HepG2 (cell line): ENCODE measurements around the gene STC2. TPM values are rescaled to one million over a fixed set of nuclear protein-coding genes. Genes with fewer than 3 reads are reported as not detected.

Experiments used
- CBFB ChIP-seq: sonication (generic); formaldehyde crosslinking; IDR thresholded peaks from 2 replicates; pipeline ENCODE4 v1.4.0; 2020; ENCODE audit warnings: missing genetic modification reagents
- CENPT ChIP-seq: sonication (generic); formaldehyde crosslinking; IDR thresholded peaks from 2 replicates; pipeline ENCODE4 v1.8.0; 2022; ENCODE audit warnings: low read depth, mild to moderate bottlenecking, moderate library complexity, missing genetic modification reagents
- CHD2 ChIP-seq: IDR thresholded peaks from 2 replicates; pipeline ENCODE4 v1.6.1; 2011; ENCODE audit warnings: low read depth, low read length, improper control_type of control experiment
- DNMT3B ChIP-seq: conservative IDR thresholded peaks from 2 replicates; pipeline ENCODE4 v1.6.1; 2016; ENCODE audit warnings: missing biosample characterization, control low read depth
- GTF2F1 ChIP-seq: fragments of 150-350 bp; IDR thresholded peaks from 2 replicates; pipeline ENCODE4 v1.6.1; 2014; ENCODE audit warnings: low read length
- HNF1A ChIP-seq, 2 experiments: sonication (generic) in 1 of 2; formaldehyde crosslinking in 1 of 2; IDR thresholded peaks; 2 replicates each; pipeline versions ENCODE4 v1.4.0 to v1.6.1; 2016 to 2020; ENCODE audit warnings: borderline replicate concordance in 1 of 2, low read depth in 1 of 2, mild to moderate bottlenecking in 1 of 2, missing genetic modification reagents in 1 of 2
- HOXA3 ChIP-seq: sonication (generic); formaldehyde crosslinking; IDR thresholded peaks from 2 replicates; pipeline ENCODE4 v1.5.0; 2020; ENCODE audit warnings: missing genetic modification reagents
- HOXD1 ChIP-seq: sonication (generic); formaldehyde crosslinking; IDR thresholded peaks from 2 replicates; pipeline ENCODE4 v1.5.0; 2020; ENCODE audit warnings: missing genetic modification reagents
- KDM2A ChIP-seq: sonication (generic); formaldehyde crosslinking; IDR thresholded peaks from 2 replicates; pipeline ENCODE4 v1.4.0; 2020; ENCODE audit warnings: low read depth, missing genetic modification reagents, borderline replicate concordance
- MBD4 ChIP-seq: IDR thresholded peaks from 2 replicates; pipeline ENCODE4 v1.6.1; 2012; ENCODE audit warnings: low read length, inconsistent platforms, borderline replicate concordance
- RELA ChIP-seq: sonication (generic); formaldehyde crosslinking; IDR thresholded peaks from 2 replicates; pipeline ENCODE4 v1.4.0; 2020; ENCODE audit warnings: missing genetic modification reagents
- SMARCC2 ChIP-seq: fragments of 450-650 bp; IDR thresholded peaks from 2 replicates; pipeline ENCODE4 v1.6.1; 2017; ENCODE audit warnings: antibody characterized with exemption, mild to moderate bottlenecking
- ZBTB3 ChIP-seq: sonication (generic); formaldehyde crosslinking; IDR thresholded peaks from 2 replicates; pipeline ENCODE4 v1.4.0; 2020; ENCODE audit warnings: low read depth, mild to moderate bottlenecking, moderate library complexity, missing genetic modification reagents, borderline replicate concordance
- ZNF530 ChIP-seq: sonication (generic); formaldehyde crosslinking; IDR thresholded peaks from 2 replicates; pipeline ENCODE4 v1.5.0; 2020; ENCODE audit warnings: low read depth, mild to moderate bottlenecking, missing genetic modification reagents
- ZNF546 ChIP-seq: sonication (generic); formaldehyde crosslinking; conservative IDR thresholded peaks from 2 replicates; pipeline ENCODE4 v1.8.1; 2023; ENCODE audit warnings: mild to moderate bottlenecking, missing genetic modification reagents
- ZNF777 ChIP-seq: sonication (generic); formaldehyde crosslinking; IDR thresholded peaks from 2 replicates; pipeline ENCODE4 v1.4.0; 2020; ENCODE audit warnings: missing genetic modification reagents
- polyA plus RNA-seq, 8 experiments: library from polyadenylated mRNA; depleted of rRNA in 3 of 8; stranded (reverse) in 7 of 8; unstranded in 1 of 8; fragments of >200 nt; fragmentation: Illumina TruSeq in 4 of 8; extraction: Trizol in 4 of 8; gene quantifications; 2 replicates each; pipeline versions ENCODE4 v1.2.1 to v1.2.3, GENCODE V29; 2011 to 2016; ENCODE audit warnings: low read depth in 4 of 8, missing spikeins in 1 of 8, mixed read lengths in 1 of 8; ENCODE audit not compliant: insufficient read depth in 1 of 8
- total RNA-seq, 5 experiments: library from RNA; depleted of rRNA; stranded (reverse); fragments of >200 nt; fragmentation: Illumina TruSeq; extraction: Trizol; gene quantifications; 2 replicates each; pipeline ENCODE4 v1.2.3, GENCODE V29; 2016; ENCODE audit warnings: low read depth in 1 of 5
- TF ChIP-seq, protein P1 (sequence below): sonication (generic); formaldehyde crosslinking; IDR thresholded peaks from 2 replicates; pipeline ENCODE4 v1.5.1; 2020; ENCODE audit warnings: mild to moderate bottlenecking, missing genetic modification reagents
- TF ChIP-seq, protein P2 (sequence below): sonication (generic); formaldehyde crosslinking; IDR thresholded peaks from 2 replicates; pipeline ENCODE4 v1.5.0; 2020; ENCODE audit warnings: mild to moderate bottlenecking, missing genetic modification reagents
- TF ChIP-seq, protein P3 (sequence below): sonication (generic); formaldehyde crosslinking; IDR thresholded peaks from 2 replicates; pipeline ENCODE4 v1.9.0; 2021; ENCODE audit warnings: missing genetic modification reagents, borderline replicate concordance

The STC2 gene
- total and polyA plus RNA-seq, 2 of the 13 experiments (the other 11 are each of a cell fraction or from before 2014, with no cell fraction given): 27.1 to 69.2 TPM

- TF ChIP-seq, protein P1, sequence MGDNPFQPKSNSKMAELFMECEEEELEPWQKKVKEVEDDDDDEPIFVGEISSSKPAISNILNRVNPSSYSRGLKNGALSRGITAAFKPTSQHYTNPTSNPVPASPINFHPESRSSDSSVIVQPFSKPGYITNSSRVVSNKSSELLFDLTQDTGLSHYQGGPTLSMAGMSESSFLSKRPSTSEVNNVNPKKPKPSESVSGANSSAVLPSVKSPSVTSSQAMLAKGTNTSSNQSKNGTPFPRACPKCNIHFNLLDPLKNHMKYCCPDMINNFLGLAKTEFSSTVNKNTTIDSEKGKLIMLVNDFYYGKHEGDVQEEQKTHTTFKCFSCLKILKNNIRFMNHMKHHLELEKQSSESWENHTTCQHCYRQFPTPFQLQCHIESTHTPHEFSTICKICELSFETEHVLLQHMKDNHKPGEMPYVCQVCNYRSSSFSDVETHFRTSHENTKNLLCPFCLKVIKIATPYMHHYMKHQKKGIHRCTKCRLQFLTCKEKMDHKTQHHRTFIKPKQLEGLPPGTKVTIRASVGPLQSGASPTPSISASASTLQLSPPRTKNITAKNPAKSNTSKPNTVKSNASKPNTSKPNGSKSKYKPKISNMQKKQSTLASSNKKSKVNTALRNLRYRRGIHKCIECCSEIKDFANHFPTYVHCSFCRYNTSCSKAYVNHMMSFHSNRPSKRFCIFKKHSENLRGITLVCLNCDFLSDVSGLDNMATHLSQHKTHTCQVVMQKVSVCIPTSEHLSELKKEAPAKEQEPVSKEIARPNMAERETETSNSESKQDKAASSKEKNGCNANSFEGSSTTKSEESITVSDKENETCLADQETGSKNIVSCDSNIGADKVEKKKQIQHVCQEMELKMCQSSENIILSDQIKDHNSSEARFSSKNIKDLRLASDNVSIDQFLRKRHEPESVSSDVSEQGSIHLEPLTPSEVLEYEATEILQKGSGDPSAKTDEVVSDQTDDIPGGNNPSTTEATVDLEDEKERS (CRISPR knock-in tag): no peak
- TF ChIP-seq, protein P2, sequence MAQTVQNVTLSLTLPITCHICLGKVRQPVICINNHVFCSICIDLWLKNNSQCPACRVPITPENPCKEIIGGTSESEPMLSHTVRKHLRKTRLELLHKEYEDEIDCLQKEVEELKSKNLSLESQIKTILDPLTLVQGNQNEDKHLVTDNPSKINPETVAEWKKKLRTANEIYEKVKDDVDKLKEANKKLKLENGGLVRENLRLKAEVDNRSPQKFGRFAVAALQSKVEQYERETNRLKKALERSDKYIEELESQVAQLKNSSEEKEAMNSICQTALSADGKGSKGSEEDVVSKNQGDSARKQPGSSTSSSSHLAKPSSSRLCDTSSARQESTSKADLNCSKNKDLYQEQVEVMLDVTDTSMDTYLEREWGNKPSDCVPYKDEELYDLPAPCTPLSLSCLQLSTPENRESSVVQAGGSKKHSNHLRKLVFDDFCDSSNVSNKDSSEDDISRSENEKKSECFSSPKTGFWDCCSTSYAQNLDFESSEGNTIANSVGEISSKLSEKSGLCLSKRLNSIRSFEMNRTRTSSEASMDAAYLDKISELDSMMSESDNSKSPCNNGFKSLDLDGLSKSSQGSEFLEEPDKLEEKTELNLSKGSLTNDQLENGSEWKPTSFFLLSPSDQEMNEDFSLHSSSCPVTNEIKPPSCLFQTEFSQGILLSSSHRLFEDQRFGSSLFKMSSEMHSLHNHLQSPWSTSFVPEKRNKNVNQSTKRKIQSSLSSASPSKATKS: no peak
- TF ChIP-seq HOXD1 (CRISPR knock-in tag) (no peak), CHD2 (no peak), CBFB (CRISPR knock-in tag) (no peak), ZNF530 (CRISPR knock-in tag) (no peak), SMARCC2 (no peak), ZNF546 (no peak), ZBTB3 (CRISPR knock-in tag) (no peak), CENPT (CRISPR knock-in tag) (no peak), ZNF777 (no peak), RELA (no peak), MBD4 (no peak), KDM2A (no peak), DNMT3B (CRISPR knock-in tag) (peak; percentile 62; the same call in 1 of the 2 replicates), HOXA3 (CRISPR knock-in tag) (peak; percentile 46; the same call in 1 of the 2 replicates), HNF1A (IDR thresholded peaks at IDR 0.05; ENCODE audit: low read depth) (no peak), HNF1A (CRISPR knock-in tag; IDR thresholded peaks at IDR 0.05; ENCODE audit: borderline replicate concordance) (no peak), GTF2F1 (no peak)
- TF ChIP-seq, protein P3, sequence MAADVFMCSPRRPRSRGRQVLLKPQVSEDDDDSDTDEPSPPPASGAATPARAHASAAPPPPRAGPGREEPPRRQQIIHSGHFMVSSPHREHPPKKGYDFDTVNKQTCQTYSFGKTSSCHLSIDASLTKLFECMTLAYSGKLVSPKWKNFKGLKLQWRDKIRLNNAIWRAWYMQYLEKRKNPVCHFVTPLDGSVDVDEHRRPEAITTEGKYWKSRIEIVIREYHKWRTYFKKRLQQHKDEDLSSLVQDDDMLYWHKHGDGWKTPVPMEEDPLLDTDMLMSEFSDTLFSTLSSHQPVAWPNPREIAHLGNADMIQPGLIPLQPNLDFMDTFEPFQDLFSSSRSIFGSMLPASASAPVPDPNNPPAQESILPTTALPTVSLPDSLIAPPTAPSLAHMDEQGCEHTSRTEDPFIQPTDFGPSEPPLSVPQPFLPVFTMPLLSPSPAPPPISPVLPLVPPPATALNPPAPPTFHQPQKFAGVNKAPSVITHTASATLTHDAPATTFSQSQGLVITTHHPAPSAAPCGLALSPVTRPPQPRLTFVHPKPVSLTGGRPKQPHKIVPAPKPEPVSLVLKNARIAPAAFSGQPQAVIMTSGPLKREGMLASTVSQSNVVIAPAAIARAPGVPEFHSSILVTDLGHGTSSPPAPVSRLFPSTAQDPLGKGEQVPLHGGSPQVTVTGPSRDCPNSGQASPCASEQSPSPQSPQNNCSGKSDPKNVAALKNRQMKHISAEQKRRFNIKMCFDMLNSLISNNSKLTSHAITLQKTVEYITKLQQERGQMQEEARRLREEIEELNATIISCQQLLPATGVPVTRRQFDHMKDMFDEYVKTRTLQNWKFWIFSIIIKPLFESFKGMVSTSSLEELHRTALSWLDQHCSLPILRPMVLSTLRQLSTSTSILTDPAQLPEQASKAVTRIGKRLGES: no peak
Measured at GRCh38 chr5:173304591-173304988, 23.6 kb downstream of the STC2 start (continued).
